Measurements from ENCODE around the gene CHIC2.

GRCh38 chr4:54082168-54082567 lies 17.8 kb upstream of the CHIC2 start:
- TF ChIP-seq POLR2AphosphoS5 (IDR thresholded peaks at IDR 0.05; ENCODE audit: low read depth, low read length) (peak; percentile 55; the same call in 1 of the 2 replicates), CTCF (IDR thresholded peaks at IDR 0.05 in 2 of 3, conservative IDR thresholded peaks at IDR 0.05 in 1 of 3; ENCODE audit: borderline replicate concordance in 1 of 3, insufficient read depth in 1 of 3, low read depth in 2 of 3, low read length in 2 of 3) (no peak), MAX (IDR thresholded peaks at IDR 0.05) (peak; percentile 47), EZH2 (IDR thresholded peaks at IDR 0.05) (no peak), POLR2A (IDR thresholded peaks at IDR 0.05; ENCODE audit: borderline replicate concordance, extremely low read depth, insufficient read depth, insufficient read length) (no peak), EGR1 (IDR thresholded peaks at IDR 0.05; ENCODE audit: low read depth) (no peak)
